Measurements from ENCODE around the gene CRYBA2.

CRYBA2 gene

DNA sequence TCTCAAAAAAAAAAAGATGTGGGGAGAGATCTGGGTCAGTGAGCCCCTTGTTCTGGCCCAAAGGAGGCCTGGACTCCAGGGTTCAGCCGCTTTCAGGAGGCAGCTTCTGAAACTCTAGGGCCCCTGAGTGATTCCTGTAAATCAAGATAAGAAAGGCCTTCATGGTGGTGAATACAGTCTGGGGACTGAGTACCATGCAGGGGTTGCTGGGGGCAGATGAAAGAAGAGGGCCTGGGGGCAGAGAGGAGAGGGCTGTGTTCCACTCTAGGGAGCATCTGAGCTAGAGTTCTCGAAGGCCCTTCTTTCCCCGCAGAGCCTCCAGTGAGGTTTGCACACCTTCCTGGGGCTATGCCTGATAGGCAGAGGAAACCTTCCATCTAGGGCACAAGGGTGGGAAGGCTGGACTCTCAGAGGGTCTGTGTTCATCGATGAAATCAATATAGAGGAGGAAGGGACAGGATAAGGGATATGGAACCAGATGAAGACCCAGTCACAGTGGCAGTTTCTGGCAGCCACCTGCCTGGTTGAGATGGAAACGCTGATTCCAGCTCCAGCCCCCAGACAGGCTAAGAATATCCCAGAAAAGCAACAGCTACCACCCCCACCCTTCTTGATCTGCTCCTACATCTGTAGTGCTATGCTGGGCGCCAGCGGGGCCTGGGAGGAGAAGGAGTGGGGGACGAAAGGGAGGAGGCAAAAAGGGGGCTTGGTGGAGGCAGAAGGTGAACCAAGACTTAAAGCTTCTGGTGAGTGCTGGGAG, 38.5 kb downstream of the CRYBA2 start:
- no peak for DNase-seq (ENCODE audit: low spot score)

DNA sequence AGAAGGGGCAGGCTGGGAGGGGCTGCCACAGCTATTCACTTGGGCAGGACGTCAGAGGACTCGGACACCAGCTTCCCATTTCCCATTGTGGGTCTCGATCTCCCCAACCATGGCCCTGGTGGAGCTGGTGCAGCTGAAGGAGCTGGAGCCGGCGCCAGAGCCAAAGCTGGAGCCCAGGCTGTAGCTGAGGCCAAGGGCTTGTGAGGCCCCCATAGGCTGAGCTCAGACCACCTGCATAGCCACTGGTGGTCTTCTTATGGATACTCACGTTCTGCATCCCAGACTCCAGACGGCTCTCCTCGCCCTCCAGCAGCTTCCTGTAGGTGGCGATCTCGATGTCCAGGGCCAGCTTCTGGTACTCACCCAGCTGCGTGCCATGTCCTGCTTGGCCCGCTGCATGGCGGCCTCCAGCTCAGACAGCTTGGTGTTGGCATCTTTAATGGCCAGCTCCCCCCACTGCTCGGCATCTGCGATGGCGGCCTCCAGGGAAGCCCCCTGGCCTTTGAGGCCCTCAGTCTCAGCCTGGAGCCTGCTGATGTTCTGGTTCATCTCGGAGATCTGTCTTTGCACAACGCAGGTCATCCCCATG, 39.8 kb downstream of the CRYBA2 start:
- no peak for DNase-seq (ENCODE audit: low spot score)

DNA sequence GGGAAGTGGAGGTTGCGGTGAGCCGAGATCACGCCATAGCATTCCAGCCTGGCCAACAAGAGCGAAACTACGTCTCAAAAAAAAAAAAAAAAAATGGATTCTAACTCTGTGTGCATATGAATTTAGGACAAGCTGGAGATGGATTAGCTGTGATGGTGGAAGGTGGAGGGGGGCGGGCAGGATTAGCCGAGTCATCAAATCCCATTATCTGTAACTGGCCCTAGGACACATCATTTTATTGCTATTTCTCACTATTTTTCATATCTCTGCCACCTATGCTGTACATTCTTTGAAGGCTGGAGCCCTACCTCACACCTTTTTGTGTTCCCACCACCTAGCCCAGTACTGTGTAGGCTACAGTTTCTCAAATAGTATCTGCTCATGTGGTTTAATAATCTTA, 41.1 kb downstream of the CRYBA2 start:
- DNase-seq (ENCODE audit: low spot score), result no peak

DNA sequence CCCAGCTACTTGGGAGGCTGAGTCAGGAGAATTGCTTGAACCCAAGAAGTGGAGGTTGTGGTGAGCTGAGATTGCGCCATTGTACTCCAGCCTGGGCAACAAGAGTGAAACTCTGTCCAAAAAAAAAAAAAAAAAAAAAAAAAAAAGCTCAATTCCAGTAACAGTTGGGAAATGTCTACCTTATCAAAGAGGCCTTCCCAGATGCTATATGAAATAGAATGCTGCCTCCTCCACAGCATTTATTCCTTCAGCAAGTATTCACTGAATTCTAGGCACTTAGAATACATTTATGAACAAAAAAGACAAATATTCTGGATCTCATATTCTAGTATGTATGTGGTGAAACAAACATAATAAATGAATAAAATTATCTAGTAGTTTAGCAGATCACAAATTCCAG, 46.6 kb downstream of the CRYBA2 start:
- DNase-seq (ENCODE audit: low spot score), result no peak

DNA sequence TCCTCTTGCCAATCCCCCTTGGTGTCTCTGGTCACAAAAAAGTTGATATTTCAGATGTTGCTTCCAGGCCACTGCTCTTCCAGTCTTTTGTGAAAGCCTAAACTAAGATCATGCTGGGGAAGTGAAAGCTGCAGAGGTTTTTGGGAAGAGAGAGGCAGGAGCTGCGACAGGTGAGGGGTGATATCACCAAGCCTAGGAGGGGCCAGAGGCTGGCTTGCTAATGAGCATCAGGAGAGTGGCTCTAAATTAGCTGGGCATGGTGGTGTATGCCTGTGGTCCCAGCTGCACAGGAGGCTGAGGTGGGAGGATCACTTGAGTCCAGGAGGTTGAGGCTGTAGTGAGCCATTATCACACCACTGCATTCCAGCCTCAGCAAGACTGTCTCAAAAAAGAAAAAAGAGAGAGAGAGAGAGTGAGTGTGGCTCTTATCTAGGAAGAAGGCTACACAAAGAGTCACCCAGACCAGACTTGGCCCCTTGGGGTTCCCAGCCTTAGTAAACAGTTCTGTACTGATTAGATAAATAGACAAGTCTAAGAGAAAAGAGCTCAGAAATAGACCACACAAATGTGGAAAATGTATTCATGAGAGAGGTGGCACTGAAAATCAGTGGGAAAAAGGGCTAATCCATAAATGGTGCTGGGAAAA, 48.3 kb downstream of the CRYBA2 start:
- DNase-seq (ENCODE audit: low spot score), result no peak

All from SW480 (cell line).